Esophagus mucosa (tissue), 1 donor: ENCODE data around the gene CFAP46. TPM values are rescaled to one million over a fixed set of nuclear protein-coding genes. Genes with fewer than 3 reads are reported as not detected.
A peak's percentile ranks its signal among the peaks of the same experiment; 100 is the strongest.
"Not testable (repeated sequence)": the region's sequence is repeated elsewhere in the genome, so short reads cannot be mapped to it uniquely, and the experiment has no call there.

Source experiments
- ATAC-seq: fragments of 200-7000 bp; cut with Tn5 transposase; one replicate; pipeline ENCODE4 v1.9.1; 2020
- total RNA-seq: library from RNA; stranded (reverse); gene quantifications from one replicate; pipeline ENCODE4 v1.2.4, GENCODE V29; 2023
- donor health status: DM: yes; HTN: yes; CAD: no.

Gene CFAP46
- total RNA-seq, 1 donor from 2014 or later: 0.64 TPM

GRCh38 chr10:132860532-132860931, 81.8 kb downstream of the CFAP46 start:
- peak; percentile 91 for ATAC-seq

DNA sequence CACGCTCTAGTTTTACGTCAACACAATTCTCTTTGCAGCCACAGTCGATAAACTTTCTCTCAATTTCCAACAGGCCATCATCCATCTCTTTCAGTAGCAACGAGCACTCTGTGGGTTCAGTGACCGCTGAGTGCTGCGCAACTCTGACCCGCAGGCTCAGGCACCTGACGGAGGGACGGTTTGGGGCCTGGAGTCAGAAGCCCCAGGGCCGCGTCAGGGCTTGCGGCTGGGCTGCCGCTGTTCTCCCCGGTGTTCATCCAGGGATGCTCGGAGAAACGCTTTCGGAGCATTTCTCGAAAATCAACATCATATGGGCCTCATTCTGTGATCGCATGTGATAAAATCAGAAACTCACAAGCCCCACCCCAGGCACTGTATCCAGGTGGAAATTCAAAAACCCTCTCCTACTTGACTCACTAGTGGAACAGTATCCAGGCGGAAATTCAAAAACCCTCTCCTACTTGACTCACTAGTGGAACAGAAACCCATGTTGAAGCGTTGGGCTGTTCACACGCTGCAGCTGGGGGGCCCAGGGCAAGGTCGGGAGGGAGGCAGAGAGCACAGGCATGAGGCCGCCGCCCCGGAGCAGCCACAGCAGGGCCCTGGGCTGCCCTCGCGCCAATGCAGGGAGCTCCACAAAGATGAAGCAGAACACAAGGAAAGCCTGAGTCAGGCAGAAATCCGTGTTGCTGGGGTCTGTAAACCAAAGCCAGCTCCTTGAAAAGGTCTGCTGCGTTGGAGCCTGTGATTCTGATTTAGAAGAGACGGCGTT, 83.1 kb downstream of the CFAP46 start:
- no peak for ATAC-seq

DNA sequence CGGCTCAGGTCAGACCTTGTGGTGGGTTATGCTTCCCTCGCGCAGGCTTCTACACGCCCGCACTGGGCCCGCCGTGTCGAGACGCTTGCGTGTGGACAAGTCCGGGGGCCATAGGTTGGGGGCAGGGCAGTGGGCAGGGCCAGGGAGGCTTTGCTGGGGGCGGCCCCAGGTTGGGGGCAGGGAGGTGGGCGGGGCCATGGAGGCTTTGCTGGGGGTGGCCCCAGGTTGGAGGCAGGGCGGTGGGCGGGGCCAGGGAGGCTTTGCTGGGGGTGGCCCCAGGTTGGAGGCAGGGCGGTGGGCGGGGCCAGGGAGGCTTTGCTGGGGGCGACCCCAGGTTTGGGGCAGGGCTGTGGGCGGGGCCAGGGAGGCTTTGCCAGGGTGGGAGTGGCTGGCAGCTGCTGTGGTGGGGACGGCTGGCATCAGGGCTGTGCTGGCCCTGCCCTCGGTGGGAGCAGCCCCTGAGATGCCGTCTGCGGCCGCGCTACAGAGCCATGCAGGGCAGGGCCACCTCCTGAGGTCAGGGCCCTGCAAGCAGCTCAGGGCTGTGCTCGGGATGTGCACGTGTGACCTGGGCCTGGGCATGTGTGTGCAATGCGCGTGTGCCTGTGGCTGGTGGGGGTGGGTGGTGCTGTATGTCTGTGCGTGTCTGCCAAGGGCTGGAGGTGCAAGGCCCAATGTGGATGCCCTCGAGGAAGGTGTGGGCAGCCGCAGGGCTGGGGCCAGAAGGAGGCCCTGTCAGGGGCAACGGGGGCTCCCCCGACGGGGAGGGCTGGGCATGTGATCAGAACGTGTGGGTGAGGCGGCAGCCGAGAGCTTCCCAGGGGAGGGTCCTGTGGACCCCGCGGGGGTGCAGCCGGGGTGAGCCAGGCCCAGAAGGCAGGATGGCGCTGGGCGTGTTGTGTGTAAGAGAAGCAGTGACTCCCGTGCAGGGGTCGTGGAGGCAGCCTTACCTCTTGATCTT, 84.0 kb downstream of the CFAP46 start:
- ATAC-seq: no peak

DNA sequence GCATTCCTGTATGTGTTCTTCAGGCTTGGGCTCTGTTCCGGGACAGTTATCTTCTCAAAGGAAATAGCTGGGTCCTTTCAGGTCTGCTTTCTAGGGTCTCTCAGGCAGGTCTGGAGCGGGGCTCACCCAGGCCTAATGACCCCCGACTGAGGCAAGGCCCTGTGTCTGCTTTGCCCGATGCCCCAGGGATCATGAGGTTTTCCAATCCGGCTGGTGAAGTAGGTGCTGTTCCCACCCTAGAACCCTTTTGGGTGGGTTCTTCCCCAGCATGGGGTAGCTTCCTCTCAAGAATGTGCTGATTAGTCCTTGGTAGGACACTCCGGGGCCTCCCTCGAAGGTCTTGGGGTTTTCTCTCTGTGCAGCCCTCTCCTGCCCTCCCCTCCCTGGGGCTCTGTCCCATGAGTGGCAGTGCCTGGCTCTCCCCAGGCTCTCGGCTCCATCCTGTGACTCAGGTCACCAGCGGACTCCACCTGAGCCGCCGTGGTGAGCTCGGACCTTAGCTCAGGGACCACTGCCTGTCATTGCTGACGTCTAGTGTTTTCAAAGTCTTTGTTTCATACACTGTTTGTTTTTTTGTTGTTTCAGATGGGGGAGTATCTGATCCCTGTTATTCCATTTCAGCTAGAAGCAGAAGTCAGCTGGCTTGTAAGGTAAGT, 85.4 kb downstream of the CFAP46 start:
- ATAC-seq: no peak

DNA sequence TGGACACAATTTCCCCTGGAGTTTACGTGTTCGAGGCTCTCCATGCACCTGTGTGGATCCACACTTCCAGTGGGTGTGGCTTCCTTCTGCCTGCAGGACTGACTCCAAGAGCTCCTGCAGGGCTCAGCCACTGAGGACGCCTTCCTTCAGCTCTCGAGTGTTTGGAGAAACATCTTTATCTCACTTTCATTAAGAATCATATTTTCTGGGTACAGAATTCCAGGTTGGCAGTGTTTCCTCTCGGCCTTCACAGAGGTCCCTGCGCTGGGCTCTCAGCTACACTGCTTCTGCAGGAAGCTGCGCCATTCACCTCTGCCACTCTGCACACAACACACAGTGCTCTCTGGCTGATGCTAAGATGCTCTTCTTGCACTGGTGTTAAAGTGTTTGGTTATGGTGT, 86.5 kb downstream of the CFAP46 start:
- ATAC-seq: no peak

DNA sequence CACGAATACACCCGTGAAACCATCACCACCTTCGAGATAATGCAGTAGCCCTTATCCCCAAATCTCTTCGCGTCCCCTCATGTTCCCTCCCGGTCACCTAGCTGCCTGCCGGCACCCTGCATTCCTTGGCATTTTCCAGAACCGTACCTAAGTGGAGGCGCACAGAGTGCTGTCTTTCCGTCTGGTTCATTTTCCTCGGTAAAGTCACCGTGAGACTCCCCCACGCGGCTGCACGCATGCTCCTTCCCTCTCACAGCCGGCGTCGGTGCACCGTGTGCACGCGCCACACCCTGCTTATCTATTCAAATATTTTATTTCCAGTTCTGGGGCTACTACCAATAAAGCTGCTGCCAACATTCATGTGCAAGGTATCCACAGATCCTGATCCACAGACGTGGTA, 90.9 kb downstream of the CFAP46 start:
- ATAC-seq: no peak

DNA sequence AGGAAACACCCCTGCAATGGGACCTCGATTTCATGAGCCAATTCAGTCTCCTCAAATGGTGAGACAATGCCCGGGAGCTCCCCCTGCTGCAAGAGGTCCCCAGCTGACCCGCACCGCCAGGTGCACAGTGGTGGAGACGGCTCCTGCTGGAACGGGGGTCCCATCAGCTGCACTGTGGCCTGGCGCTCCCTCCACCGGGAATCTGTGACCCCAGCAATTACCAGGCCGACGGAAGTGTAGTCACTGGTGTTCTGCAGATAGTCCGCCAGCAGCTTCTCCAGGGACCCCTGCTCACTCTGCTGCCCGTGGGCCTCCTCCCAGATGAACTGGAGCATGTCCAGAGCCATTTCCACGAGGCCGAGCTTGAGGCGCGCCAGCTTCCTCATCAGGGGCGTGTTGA, 91.5 kb downstream of the CFAP46 start:
- no peak for ATAC-seq

DNA sequence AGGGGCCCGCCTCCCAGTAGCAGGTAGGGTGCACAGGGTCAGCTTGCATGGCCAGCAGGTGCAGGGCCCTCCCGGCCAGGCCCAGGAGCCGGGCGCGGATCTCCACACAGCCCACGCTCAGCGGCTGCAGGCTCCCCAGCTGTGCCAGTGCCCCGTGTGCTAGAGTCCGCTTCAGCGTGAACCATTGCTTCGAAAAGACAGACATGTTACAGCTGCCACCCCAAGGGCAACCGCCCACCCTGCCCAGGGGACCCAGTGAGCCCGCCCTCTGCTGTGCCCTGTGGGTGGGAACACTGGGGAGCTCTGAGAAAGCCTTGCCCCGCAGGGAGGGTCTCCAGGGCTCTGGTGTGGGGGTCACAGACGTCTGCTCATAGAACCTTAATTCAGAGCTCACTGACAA, 92.1 kb downstream of the CFAP46 start:
- ATAC-seq: no peak

GRCh38 chr10:132849546-132850031, 92.8 kb downstream of the CFAP46 start:
- ATAC-seq: no peak

DNA sequence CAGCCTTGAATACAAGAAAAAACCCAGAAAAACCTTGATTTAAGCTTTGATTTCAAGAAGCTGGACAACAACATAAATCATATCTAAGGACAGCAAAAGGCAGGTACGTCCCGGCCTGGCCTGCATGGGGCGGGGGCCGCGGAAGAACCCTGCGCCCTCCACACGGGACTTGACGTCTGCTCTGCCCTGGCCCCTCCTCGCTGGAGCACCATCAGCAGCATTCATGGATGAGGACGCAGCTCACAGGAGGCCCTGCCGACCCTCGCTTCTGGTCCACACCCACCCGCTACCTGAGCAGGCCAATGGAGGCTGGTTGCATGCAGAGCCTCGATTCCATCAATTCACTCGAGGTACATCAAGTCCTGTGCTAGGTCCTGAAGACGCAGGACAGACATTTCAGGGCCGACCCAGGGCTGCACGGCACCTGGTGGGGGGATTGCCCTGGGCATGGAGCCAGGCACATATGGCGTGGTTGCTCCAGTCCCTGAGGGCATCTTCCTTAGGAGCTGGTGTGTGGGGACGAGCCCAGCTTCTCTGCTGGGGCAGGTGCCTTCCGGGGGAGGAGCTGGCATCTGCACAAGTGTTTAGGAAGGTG, 93.3 kb downstream of the CFAP46 start:
- no peak for ATAC-seq

DNA sequence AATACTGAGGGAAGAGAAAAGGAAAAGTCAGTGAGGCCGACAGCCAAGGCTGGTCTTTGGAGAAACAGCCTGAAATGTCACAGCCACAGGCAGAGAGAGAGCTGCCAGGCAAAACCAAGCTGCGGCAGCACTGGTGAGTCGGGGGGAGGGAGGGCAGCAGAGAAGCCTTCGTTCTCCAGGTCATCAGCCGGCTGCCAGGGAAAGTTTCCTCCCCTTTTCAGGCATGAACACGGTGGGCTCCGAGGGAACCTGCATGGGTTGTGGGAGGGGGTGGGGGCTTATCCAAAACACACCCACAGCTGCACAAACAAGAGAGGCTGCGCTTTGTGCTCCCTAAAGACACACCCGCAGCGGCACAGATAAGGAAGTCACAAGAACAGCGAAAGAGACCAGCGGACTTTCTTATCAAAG, 94.1 kb downstream of the CFAP46 start:
- ATAC-seq: no peak

GRCh38 chr10:132847856-132848255, 94.5 kb downstream of the CFAP46 start:
- ATAC-seq: no peak

- no peak for ATAC-seq
Observed at GRCh38 chr10:132847416-132847777, 95.0 kb downstream of the CFAP46 start.

DNA sequence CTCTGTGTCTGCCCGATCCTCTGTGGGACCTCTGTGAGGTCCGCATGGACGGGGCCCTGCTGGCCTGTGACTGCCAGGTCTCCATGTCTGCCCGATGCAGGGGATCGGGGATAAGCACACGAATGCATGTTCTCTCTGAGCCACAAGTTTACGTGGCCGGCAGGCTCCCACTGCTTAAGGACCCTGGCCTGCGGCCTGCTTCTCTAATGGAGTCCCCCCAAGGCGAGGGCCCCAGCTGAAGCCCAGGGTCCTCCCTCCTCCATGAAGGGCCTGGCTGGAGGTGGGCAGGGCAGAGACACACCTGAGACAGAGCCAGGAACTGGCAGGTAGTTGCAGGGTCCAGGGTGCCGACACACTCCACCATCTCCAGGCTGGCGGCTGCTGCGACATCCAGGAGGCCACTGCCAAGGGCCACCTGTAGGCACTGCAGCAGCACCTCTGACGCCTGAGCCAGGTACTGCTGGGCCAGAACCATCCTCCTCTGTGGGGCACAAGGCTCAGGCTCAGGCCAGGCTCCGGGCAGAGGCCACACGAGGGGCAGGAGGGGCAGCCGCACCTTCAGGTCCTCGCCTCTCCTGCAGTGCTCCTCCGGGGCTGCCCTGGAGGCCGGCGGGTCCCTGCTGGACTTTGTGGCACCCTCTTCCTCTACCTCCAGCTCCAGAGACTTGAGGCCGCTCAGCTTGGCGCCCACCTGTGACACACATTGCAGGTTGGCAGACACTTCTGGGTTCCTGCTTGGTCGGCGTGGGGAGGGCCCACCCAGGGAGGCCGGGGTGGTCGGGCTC, 95.5 kb downstream of the CFAP46 start:
- no peak for ATAC-seq

GRCh38 chr10:132845780-132846595, 96.4 kb downstream of the CFAP46 start:
- ATAC-seq: no peak

GRCh38 chr10:132845041-132845551, 97.3 kb downstream of the CFAP46 start:
- no peak for ATAC-seq

DNA sequence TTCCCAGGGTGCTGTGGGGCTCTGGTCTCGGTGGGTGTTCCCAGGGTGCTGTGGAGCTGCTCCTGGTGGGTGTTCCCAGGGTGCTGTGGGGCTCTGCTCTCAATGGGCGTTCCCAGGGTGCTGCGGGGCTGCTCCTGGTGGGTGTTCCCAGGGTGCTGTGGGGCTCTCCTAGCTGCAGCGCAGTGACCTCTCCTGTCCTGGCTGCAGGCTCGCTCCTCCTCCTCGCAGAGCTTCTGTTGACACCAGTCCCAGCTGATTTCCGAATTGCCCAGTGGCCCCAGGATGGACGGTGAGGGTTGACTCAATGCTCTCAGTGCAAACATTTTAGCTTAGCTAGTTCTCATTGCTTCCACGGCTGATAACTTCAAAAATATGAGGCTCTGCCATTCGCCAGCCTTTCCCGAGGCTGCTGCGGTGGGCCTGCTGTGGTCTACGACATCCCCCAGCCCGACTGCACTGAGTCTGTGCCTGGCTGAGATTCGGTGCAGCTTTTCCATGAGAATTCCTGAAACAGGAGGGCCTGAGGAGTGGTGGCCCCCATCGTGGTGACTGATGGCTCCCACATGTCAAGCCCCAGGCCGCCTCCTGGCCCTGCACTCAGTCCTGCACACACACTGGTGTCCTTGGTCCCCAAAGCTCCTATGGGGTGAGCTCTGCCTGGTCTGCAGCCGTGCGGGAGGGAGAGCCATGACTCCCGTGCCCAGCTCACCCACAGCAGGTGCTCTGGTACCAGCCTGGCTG, 98.1 kb downstream of the CFAP46 start:
- no peak for ATAC-seq

GRCh38 chr10:132843276-132843675, 99.1 kb downstream of the CFAP46 start:
- ATAC-seq: not testable (repeated sequence)

- ATAC-seq: no peak
Observed at GRCh38 chr10:132842397-132842796, 100.0 kb downstream of the CFAP46 start.

DNA sequence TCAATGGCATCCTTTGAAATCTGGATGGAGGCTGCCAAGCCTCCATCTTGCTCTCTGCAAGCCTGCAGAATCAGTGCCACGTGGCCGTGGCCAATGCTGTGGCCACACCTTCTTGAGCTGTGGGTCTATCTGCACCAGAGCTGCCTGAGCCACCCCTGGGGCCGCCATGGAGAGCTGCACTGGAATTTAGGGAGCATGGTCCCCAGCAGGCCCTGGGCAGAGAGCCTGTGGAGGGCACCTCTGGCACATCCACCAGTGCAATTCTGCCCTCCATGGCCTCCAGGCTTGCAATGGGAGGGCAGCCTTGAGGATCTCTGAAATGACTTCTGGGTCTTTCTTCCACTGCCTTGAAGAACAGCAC, 100.8 kb downstream of the CFAP46 start:
- ATAC-seq: no peak
